Sigmoid colon (tissue), 4 donors: ENCODE results near the gene RBPJ.

Experiments
- EP300 ChIP-seq, 4 donors: sonication (generic); formaldehyde crosslinking; IDR thresholded peaks; one replicate each; pipeline ENCODE4 v1.6.1; 2017; ENCODE audit warnings: antibody characterized with exemption in 4 of 4
- TF ChIP-seq, protein P1 (sequence below), 4 experiments: fragments of 450-650 bp in 3 of 4; fragments of 200-600 bp in 1 of 4; IDR thresholded peaks; one replicate each; pipeline ENCODE4 v1.5.1; 2016 to 2019; ENCODE audit warnings: antibody characterized with exemption in 4 of 4, mild to moderate bottlenecking in 3 of 4, moderate library complexity in 2 of 4

DNA sequence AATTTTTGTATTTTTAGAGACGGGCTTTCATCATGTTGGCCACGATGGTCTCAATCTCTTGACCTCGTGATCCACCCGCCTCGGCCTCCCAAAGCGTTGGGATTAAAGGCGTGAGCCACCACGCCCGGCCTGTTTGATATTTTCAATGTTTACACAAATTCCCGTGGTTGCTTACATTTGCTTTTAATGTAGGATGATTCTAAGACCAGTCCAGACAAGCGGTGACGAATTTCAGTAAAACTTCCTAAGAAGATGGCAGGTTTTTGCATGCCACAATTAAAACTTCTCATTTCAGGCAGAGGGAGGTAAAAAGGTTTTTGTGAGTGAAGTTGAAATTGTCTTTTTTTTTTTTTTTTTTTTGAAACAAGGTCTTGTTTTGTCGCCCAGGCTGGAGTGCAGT, 41.4 kb upstream of the RBPJ start:
- TF ChIP-seq, protein P1, sequence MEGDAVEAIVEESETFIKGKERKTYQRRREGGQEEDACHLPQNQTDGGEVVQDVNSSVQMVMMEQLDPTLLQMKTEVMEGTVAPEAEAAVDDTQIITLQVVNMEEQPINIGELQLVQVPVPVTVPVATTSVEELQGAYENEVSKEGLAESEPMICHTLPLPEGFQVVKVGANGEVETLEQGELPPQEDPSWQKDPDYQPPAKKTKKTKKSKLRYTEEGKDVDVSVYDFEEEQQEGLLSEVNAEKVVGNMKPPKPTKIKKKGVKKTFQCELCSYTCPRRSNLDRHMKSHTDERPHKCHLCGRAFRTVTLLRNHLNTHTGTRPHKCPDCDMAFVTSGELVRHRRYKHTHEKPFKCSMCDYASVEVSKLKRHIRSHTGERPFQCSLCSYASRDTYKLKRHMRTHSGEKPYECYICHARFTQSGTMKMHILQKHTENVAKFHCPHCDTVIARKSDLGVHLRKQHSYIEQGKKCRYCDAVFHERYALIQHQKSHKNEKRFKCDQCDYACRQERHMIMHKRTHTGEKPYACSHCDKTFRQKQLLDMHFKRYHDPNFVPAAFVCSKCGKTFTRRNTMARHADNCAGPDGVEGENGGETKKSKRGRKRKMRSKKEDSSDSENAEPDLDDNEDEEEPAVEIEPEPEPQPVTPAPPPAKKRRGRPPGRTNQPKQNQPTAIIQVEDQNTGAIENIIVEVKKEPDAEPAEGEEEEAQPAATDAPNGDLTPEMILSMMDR (IDR thresholded peaks at IDR 0.05): no peak
- TF ChIP-seq EP300 (IDR thresholded peaks at IDR 0.05): no peak
